ENCODE results near the gene ST6GAL1.

The ST6GAL1 gene

DNA sequence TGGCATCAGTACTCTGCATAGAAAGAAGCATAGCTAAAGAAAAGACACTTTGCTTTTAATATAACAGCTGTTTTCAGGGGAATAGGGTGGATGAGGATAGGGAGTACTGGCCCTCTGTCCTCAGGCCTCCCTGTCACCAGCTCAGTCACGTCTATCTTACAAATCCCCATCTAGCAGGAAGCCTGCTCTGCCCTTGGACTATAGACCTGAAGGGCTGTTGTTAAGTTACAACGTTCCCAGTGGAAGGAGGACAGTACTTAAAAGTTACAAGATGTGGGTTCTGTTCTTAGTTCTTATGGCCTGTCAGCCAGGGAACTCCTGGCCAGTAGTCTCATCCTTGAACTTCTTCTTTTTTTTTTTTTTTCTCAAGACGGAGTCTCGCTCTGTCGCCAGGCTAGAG is 138.5 kb downstream of the ST6GAL1 start:
- H3K36me3 ChIP-seq (replicated peaks) = no peaks in the 10 kb centered on the region
- in situ Hi-C loops (cut with HindIII; ENCODE audit: low pct_ligation_motif_present, low sequenced_read_pairs) = no loop called here

GRCh38 chr3:187069857-187070516 is 139.7 kb downstream of the ST6GAL1 start:
- Histone ChIP-seq H3K36me3 (replicated peaks) (no peaks in the 10 kb centered on the region), H3K27me3 (replicated peaks) (no peaks in the 10 kb centered on the region), H3K27ac (no peak overlapping the region), H3K4me3 (ENCODE audit: low read depth, low read length) (no peak overlapping the region)
- in situ Hi-C loops (cut with HindIII; ENCODE audit: low pct_ligation_motif_present, low sequenced_read_pairs) = no loop called here
- DNase-seq = no peak
- TF ChIP-seq, protein P1, sequence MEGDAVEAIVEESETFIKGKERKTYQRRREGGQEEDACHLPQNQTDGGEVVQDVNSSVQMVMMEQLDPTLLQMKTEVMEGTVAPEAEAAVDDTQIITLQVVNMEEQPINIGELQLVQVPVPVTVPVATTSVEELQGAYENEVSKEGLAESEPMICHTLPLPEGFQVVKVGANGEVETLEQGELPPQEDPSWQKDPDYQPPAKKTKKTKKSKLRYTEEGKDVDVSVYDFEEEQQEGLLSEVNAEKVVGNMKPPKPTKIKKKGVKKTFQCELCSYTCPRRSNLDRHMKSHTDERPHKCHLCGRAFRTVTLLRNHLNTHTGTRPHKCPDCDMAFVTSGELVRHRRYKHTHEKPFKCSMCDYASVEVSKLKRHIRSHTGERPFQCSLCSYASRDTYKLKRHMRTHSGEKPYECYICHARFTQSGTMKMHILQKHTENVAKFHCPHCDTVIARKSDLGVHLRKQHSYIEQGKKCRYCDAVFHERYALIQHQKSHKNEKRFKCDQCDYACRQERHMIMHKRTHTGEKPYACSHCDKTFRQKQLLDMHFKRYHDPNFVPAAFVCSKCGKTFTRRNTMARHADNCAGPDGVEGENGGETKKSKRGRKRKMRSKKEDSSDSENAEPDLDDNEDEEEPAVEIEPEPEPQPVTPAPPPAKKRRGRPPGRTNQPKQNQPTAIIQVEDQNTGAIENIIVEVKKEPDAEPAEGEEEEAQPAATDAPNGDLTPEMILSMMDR (IDR thresholded peaks at IDR 0.05; ENCODE audit: low read depth, low read length, missing control alignments) = no peak

More for the DNA sequence above, 138.5 kb downstream of the ST6GAL1 start:
- Histone ChIP-seq H3K4me3 (ENCODE audit: low read depth, low read length) (no peak overlapping the region), H3K27ac (no peak overlapping the region), H3K27me3 (replicated peaks) (no peaks in the 10 kb centered on the region)
- DNase-seq = no peak
- TF ChIP-seq, protein P1 (IDR thresholded peaks at IDR 0.05; ENCODE audit: low read depth, low read length, missing control alignments) = no peak

DNA sequence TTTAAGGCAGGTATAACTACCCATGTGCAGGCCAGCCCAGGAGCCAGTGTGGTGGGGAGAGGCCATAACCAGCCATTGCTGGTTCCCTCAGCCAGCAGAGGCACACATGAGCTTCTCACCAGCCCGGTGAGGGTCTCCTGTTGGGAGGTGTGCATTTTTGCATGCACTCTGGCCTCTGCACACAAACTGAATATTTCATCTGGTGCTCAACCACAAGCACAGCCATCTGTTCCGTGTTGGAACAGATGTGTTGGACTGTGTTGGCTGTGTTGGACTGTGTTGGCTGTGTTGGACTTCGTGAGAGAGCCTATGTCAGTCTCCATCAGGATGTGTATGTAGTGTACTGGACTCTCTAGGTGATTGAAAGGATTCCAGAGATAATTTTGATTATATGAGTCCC is 141.8 kb downstream of the ST6GAL1 start:
- DNase-seq = no peak
- in situ Hi-C loops (cut with HindIII; ENCODE audit: low pct_ligation_motif_present, low sequenced_read_pairs) = no loop called here
- H3K27ac ChIP-seq = no peak overlapping the region
- H3K27me3 ChIP-seq (replicated peaks) = no peaks in the 10 kb centered on the region
- no peaks in the 10 kb centered on the region for H3K36me3 ChIP-seq (replicated peaks)
- TF ChIP-seq, protein P1 (IDR thresholded peaks at IDR 0.05; ENCODE audit: low read depth, low read length, missing control alignments) = no peak
- no peak overlapping the region for H3K4me3 ChIP-seq (ENCODE audit: low read depth, low read length)

GRCh38 chr3:187072511-187072910 is 142.2 kb downstream of the ST6GAL1 start:
- H3K27me3 ChIP-seq (replicated peaks) = no peaks in the 10 kb centered on the region
- no peaks in the 10 kb centered on the region for H3K36me3 ChIP-seq (replicated peaks)
- no peak overlapping the region for H3K27ac ChIP-seq
- in situ Hi-C loops (cut with HindIII; ENCODE audit: low pct_ligation_motif_present, low sequenced_read_pairs) = no loop called here
- no peak overlapping the region for H3K4me3 ChIP-seq (ENCODE audit: low read depth, low read length)
- DNase-seq = no peak
- TF ChIP-seq, protein P1 (IDR thresholded peaks at IDR 0.05; ENCODE audit: low read depth, low read length, missing control alignments) = no peak

- no peak overlapping the region for H3K4me3 ChIP-seq (ENCODE audit: low read depth, low read length)
- H3K36me3 ChIP-seq (replicated peaks) = no peaks in the 10 kb centered on the region
- TF ChIP-seq, protein P1 (IDR thresholded peaks at IDR 0.05; ENCODE audit: low read depth, low read length, missing control alignments) = no peak
- DNase-seq = no peak
- in situ Hi-C loops (cut with HindIII; ENCODE audit: low pct_ligation_motif_present, low sequenced_read_pairs) = no loop called here
- no peaks in the 10 kb centered on the region for H3K27me3 ChIP-seq (replicated peaks)
- no peak overlapping the region for H3K27ac ChIP-seq
Observed at GRCh38 chr3:187073581-187074098, 143.3 kb downstream of the ST6GAL1 start.

DNA sequence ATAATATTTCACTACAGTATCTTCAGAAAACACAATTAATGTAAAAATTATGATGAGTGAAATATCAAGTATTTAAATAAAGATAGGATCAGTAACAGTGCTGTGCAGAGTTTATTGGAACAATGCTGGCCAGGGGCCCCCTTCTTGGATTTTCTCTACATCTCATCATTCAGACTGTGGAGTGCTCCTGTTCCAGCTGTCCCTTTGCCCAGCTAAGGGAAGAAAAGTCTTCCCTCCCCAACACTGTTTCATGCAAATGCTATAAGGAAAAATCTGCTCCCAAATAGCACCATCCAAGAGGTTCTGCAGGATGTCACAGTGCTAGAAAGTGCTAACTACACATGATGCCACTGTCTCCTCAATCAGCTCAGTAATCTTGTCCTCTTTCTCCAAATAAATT is 144.5 kb downstream of the ST6GAL1 start:
- TF ChIP-seq, protein P1 (IDR thresholded peaks at IDR 0.05; ENCODE audit: low read depth, low read length, missing control alignments) = no peak
- Histone ChIP-seq H3K27ac (no peak overlapping the region), H3K4me3 (ENCODE audit: low read depth, low read length) (no peak overlapping the region), H3K27me3 (replicated peaks) (no peaks in the 10 kb centered on the region), H3K36me3 (replicated peaks) (no peaks in the 10 kb centered on the region)
- DNase-seq = no peak
- in situ Hi-C loops (cut with HindIII; ENCODE audit: low pct_ligation_motif_present, low sequenced_read_pairs) = no loop called here
